Measurements from ENCODE around the gene EZH1.
"Not testable (repeated sequence)": the region's sequence is repeated elsewhere in the genome, so short reads cannot be mapped to it uniquely, and the experiment has no call there.

The EZH1 gene

DNA sequence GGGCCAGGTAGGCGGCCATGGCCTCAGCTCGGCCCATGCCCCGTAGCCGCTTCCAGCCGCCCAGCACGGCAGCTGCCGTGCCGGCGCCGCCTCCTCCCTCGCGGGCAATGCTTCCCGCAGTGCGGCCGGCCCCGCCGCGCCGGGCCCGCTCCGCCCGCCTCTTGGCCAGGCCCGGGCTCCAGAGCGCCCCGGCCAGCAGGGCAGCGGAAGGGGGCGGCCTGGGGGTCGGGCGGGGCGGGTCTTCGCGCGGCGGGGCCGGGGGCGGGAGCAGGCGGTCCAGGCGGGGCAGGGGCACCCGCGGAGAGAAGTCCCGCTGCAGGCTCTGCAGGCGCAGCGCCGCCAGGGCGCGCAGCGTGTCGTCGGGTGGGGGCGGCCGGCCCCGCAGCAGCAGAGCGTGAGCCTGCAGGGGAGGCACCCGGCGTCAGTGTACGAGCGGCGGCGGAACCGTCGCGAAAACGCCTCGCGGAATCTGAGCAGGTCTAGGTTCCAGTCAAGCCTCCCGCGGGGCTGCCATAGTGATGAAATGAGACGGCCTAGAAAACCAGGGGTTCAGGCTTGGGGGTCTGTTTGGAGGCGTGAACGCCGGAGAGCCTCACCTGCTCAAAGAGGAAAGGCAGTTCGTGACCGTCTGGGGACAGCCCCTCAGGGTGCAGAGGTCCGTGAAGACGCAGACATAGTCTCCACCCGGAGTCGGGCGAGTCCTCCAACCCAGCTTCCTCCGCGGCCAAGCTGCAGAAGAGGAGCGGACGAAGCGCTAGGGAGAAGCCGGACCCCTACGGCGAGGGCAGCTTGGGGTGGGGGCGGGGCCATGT, 74.7 kb downstream of the EZH1 start:
- DNase-seq (ENCODE audit: low spot score) = no peak

DNA sequence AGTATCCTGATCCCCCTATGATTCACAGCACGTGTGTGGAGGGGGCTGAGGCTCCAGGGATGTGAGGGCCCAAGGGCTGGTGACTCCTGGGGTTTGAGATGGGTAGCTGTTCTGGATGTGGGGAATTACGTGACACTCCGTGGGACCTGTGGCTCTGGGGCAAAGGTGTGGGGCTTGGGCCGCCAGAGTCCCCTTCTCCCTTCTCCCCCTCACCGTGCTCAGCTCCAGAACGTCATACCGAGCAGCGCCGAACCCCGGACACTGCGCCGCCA, 75.2 kb downstream of the EZH1 start:
- DNase-seq (ENCODE audit: low spot score) = no peak

DNA sequence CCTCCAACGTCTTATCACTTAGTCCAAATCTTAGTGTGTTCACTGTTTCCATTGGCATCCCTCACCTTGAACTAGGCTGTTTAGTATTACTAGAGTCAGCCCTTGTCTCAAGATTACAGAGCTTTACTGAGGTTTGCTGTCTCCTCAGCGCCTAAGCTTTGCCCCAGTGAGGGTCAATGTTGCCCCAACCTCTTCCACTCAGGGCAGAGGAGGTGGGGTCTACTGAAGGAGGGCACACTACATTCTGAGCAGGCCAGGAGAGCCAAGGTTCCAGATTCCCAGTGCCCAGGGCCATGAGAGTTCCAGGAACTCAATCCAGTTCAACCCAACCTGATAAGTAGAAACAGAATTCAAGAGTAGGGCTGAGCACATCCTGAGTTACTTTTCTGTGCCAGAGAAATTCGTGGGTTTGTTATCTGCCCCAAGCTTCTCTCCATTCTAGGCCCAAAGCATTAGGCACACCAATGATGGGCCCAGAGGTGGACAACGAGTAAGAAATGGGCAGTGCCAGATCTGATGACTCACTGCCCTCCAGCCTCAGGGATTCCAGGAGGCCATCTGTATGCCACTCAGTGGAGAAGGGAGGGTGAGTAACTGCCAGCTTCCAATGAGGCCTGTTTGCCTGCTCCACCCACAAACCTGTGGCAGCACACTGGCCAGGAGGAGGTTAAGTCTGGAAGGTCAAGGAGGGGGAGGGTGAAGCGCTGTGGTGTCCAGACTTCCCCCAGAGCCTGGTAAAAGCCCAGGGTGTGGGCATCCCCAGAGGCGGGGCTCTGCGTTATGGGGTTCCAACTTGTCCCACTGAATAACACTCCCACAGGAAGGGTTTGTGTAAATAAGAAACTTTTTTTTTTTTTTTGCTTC, 77.5 kb downstream of the EZH1 start:
- no peak for DNase-seq (ENCODE audit: low spot score)

DNA sequence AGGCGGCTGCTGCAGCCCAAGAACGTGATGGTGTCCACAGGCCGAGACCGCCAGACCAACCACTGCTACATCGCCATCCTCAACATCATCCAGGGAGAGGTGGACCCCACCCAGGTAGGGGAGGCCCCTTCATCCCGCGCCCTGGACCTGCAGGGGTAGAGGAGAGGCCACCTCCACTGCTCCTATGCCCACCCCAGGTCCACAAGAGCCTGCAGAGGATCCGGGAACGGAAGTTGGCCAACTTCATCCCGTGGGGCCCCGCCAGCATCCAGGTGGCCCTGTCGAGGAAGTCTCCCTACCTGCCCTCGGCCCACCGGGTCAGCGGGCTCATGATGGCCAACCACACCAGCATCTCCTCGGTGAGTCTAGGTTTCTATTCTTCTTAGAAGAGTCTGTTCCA, 78.7 kb downstream of the EZH1 start:
- DNase-seq (ENCODE audit: low spot score) = not testable (repeated sequence)

DNA sequence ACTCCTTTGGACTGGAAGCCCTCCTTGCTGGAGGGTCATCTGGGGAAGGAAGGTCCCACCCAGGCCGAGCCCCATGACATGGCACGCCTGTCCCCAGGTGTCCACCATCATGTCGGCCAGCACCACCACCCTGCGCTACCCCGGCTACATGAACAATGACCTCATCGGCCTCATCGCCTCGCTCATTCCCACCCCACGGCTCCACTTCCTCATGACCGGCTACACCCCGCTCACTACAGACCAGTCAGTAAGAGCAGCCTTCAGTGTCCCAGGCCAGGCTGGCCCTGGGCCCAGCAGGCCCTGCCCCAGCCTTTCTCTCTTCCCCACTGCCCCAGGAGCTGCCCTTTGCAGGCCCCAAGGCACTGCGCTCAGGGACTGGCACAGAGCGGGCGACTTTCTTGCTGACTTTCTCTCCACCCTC, 79.2 kb downstream of the EZH1 start:
- DNase-seq (ENCODE audit: low spot score) = no peak

DNA sequence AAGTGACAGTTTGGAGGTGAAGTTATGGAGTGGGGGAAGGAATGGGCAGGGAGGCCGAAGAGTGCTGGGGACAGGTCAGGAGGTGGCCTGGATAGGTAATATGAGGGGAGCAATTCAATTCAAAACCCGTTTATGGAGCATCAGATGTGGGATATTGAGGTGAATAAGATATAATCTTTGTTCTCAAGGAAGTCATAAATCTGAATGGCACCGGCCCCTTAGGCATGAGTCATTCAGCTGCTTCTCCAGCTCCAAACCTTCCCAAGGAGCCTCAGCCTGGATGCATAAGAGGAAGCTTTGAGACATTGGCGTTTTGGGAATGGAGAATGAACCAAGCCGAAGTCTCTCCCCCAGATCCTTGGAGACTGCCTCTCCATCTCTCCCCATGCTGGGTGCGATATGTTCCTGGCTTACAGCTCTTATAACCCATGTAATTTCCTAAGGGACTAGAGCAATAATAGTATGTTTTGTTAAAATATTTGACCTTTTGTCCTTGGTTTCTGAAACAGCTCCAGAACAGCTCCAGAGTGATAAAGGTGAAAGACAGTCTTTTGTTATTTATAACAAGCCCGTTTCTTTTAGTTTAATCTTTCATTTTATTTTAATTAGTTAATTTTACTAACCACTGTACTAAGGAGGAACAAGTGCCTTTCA, 84.0 kb downstream of the EZH1 start:
- no peak for DNase-seq (ENCODE audit: low spot score)

DNA sequence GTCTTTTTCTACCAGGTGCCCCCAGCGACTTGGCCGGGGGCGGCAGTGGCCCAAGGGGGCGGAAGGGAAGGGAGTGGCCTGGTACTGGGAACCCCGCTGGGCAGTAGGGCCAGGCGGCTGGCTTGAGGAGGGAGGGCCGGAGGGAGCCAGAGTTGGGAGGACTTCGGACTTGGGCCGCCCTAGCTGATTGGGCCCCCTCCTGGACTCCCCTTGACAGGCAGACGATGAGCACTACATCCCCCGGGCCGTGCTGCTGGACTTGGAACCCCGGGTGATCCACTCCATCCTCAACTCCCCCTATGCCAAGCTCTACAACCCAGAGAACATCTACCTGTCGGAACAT, 84.9 kb downstream of the EZH1 start:
- not testable (repeated sequence) for DNase-seq (ENCODE audit: low spot score)

DNA sequence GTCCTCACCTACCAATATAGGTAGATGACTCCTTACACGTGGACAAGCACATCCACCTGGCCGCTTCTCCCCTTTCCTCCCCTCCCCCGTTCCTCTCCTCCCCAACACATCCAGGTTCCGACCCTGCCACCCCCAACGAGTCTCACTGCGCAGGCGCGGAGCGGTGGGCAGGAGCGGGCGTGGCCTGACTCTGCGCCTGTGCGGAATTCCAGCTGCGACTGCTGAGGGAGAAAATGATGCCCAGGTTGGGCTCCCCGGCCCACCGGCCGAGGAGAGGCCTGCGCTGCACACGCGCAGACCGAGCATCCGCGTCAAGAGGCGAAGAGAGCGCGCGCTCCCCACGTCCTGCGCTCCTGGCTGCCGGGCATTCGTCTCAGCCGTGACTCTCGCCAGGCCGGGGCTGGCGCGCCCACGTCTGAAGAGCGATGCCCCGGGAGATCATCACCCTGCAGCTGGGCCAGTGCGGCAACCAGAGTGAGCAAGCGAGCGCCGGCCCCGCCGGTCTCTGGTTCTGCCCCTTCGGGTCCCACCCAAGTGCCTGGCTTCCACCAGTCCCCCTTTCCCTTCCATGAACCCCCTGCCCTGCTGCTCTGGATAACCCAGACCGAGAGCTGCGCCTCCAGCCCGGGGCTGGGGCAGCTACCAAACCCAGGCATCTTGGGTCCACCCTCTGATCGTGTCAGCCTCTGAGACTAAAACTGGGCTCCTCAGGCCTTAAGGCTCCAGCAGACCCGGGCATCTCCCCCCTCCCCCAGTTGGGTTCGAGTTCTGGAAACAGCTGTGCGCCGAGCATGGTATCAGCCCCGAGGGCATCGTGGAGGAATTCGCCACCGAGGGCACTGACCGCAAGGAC, 85.5 kb downstream of the EZH1 start, which contains the start of gene TUBG2:
TSS of gene TUBG2 (plus strand) at position 206 of the 853 bp plus-strand sequence. CDS start at position 426, 220 bp downstream.
- DNase-seq (ENCODE audit: low spot score) = peak; percentile 87

DNA sequence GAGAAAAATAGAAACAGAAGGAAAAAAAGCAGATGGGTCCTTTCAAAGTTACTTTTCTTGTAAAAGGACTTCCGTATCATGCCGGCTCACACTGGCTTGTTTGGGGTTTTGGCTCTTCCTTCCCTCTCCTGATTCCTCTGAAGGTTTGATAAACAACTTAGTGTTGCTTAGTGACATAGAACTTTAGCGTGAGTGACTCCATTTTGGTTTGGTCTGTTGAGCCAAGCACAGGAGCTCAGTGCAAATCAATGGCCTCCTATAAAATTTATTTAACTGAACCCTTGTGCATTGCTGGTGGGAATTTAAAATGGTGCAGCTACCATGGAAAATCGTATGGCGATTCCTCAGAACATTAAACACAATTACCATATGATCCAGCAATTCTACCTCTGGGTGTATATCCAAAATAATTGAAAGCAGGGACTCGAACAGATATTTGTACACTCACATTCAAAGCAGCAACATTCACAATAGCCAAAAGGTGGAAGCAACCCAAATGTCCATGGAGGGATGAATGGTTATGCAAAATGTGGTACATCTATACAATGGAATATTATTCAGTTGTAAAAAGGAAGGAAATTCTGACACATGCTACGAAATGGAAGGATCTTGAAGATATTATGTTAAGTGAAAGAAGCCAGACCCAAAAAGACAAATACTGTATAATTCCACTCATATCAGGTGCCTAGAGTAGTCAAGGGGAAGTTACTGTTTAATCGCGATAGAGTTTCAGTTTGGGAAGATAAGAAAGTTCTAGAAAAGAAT, 86.8 kb downstream of the EZH1 start:
- DNase-seq (ENCODE audit: low spot score) = no peak

DNA sequence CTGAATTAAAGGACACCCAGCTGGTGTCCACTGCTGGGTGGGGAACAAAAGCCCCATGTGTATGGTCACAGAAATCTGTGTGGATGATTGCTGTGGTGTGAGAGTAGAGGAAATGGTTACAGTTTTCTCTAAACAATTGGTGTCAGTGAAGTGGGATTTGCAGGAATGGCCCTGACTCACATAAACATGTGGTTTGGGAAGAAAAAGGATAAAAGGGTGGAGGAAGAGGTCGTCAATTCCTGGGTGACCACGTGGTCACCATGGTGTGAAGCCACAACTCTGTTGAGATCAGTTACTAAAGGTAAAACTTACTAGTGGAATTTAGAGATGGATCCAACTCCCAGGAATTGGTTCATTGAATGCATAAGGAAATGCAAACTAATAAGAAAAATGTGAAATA, 89.3 kb downstream of the EZH1 start:
- DNase-seq (ENCODE audit: low spot score) = no peak

DNA sequence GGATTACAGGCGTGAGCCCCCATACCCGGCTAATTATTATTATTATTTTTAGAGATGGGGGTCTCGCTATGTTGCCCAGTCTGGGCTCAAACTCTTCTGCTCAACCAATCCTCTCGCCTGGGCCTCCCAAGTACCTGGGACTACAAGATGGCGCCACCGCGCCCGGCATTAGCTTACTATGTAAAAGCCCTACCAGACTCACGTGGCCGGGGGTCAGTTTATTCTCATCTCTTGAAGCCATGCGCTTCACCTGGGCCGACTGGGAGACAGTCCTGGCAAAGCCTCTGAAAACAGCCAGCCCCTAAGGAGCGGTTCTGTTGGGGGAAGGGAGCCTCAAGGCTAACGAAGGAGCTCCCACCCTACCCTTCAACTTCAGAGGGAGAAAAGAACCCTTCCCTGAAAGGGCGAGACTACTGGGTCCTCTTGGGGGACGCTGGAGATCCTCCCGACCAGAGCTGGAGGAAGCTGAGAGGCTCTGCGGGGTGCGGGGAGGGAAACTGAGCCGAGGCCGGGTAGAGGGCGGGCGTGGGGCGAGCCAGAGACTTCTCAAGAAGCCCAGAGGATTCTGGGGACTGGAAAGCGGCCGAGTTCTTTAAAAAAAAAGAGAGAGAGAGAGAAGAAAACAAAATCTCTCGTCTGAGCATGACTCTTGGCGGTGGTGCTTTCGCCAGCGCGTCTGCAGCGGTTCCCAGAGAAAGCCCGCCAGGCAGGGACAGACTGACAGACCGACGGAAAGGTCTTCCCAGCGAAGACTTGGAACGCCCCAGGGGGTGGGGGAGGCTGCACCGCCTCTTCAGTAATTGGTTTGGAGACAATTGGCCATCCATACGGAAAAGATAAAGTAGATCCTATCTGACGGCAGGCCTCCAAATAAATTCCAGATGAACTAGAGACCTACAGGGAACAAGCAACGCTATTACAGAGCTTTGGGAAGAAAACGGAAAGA, 91.4 kb downstream of the EZH1 start:
- DNase-seq (ENCODE audit: low spot score) = no peak

DNA sequence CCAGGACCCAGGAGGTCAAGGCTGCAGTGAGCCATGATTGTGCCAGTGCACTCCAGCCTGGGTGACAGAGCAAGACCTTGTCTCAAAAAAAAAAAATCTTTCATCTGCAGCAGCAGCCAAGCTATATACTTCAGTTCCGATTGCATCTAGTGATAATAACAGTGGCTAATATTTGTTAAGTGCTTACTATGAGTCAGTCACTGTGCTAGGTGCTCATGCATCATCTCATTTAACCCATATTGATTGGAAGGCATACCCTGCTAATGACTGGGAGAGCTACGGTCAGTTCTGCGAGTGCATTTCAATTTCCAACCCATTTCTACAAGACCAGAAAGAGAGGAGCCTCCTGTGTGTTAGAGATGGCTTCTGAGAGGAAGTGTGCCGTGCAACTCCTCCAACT, 93.4 kb downstream of the EZH1 start:
- no peak for DNase-seq (ENCODE audit: low spot score)

Measured in putamen (tissue), 1 donor.